Epithelial cell of proximal tubule (primary cell): ENCODE results near the gene CORO2B. TPM values are rescaled to one million over a fixed set of nuclear protein-coding genes. Genes with fewer than 3 reads are reported as not detected.

Experiments
- DNase-seq: peaks from one replicate; pipeline ENCODE4 v3.0.0-alpha.2; 2011; ENCODE audit warnings: low read depth
- H3K4me3 ChIP-seq: 2 replicates; pipeline ENCODE4 v1.5.1; 2011; ENCODE audit warnings: low read depth, mild to moderate bottlenecking, low read length
- CTCF ChIP-seq: conservative IDR thresholded peaks from 2 replicates; pipeline ENCODE4 v1.5.1; 2012; ENCODE audit warnings: low read depth, mild to moderate bottlenecking, low read length
- total RNA-seq: library from RNA; depleted of rRNA; stranded (reverse); fragments of >200 nt; gene quantifications from 2 replicates; pipeline ENCODE4 v1.2.3, GENCODE V29; 2015

CORO2B gene
- total RNA-seq, 1 donor from 2014 or later = 18.3 TPM

- no peak for DNase-seq
Measured at GRCh38 chr15:68554721-68555678, 23.8 kb upstream of the CORO2B start.

GRCh38 chr15:68555679-68556037 lies 23.1 kb upstream of the CORO2B start:
- no peak for DNase-seq
- no peak overlapping the region for H3K4me3 ChIP-seq
- TF ChIP-seq CTCF = no peak

More at GRCh38 chr15:68554721-68555678, 23.8 kb upstream of the CORO2B start:
- no peak for TF ChIP-seq CTCF
- no peak overlapping the region for H3K4me3 ChIP-seq

GRCh38 chr15:68556139-68556990 lies 22.4 kb upstream of the CORO2B start:
- no peak for TF ChIP-seq CTCF
- no peak for DNase-seq
- no peak overlapping the region for H3K4me3 ChIP-seq

GRCh38 chr15:68557469-68558317 lies 21.1 kb upstream of the CORO2B start:
- DNase-seq = no peak
- H3K4me3 ChIP-seq = no peak overlapping the region
- no peak for TF ChIP-seq CTCF

GRCh38 chr15:68558318-68559305 lies 20.2 kb upstream of the CORO2B start:
- no peak for TF ChIP-seq CTCF
- H3K4me3 ChIP-seq = peak overlapping the region; percentile 50
- no peak for DNase-seq
